ENCODE measurements around the gene C1orf210. TPM values are rescaled to one million over a fixed set of nuclear protein-coding genes. Genes with fewer than 3 reads are reported as not detected.

The C1orf210 gene
- total and polyA plus RNA-seq, 9 of the 15 experiments (the other 6 are each of a cell fraction or from before 2014, with no cell fraction given): 0.21 TPM; not detected in 8

- in situ Hi-C loops (cut with MboI): no loop called here
- intact Hi-C loops (cut with micrococcal nuclease): no loop called here
- no TSS peak for BruUV-seq (replicated peaks)
- Histone ChIP-seq H3K4me1 (replicated peaks in 1 of 2; ENCODE audit: control insufficient read depth in 2 of 2, insufficient read depth in 2 of 2, low read length in 2 of 2) (peaks cover 0 to 16% of the 10 kb centered on the region in 2 experiments; a peak in 3 of 5 replicates), H3K36me3 (ENCODE audit: control insufficient read depth, insufficient read depth, low read length) (no peaks in the 10 kb centered on the region), H3K4me2 (ENCODE audit: insufficient read depth, low read length) (no peak overlapping the region), H3K4me3 (no peak overlapping the region), H3K9me3 (replicated peaks; ENCODE audit: control insufficient read depth, insufficient read depth, low read depth, low read length) (no peaks in the 10 kb centered on the region), H4K20me1 (replicated peaks; ENCODE audit: control insufficient read depth, insufficient read depth, low read length) (peaks cover 8% of the 10 kb centered on the region), H3K27me3 (ENCODE audit: control insufficient read depth in 2 of 2, insufficient read depth in 2 of 2, low read length in 2 of 2) (peaks cover 39 to 83% of the 10 kb centered on the region in 2 experiments), H3K79me2 (ENCODE audit: control insufficient read depth, insufficient read depth, low read length) (no peaks in the 10 kb centered on the region), H3K9me1 (ENCODE audit: control insufficient read depth, insufficient read depth, low read length) (peaks cover 3% of the 10 kb centered on the region), H3K9ac (ENCODE audit: insufficient read depth in 1 of 2, low read depth in 2 of 2, low read length in 2 of 2) (no peak overlapping the region; a peak in 1 of 4 replicates), H2AFZ (ENCODE audit: low read depth, low read length) (no peak overlapping the region), H3K27ac (ENCODE audit: extremely low read depth, low read depth, low read length) (no peak overlapping the region)
- ATAC-seq (no peak), FAIRE-seq (no peak), DNase-seq (ENCODE audit: extremely low read depth in 1 of 4, low spot score in 3 of 4) (no peak)
- TF ChIP-seq CHCHD3 (CRISPR knock-in tag; IDR thresholded peaks at IDR 0.05): no peak
- no peak for TF ChIP-seq COPS2 (conservative IDR thresholded peaks at IDR 0.05)
- WGBS (ENCODE audit: insufficient coverage, low coverage, missing lambda C conversion rate): 3% methylated on average over 15 of the region's 15 CpGs
- ChIA-PET POLR2A (interaction anchor here (0.6 to 1.6 kb wide), 6 partner anchors 10 to 109 kb away, joined by 3 to 5 read pairs (median 4); no protein-coding TSS in a partner anchor), CTCF (ENCODE audit: low intra/inter-chr PET ratio) (interaction anchor here (0.7 kb wide), 1 partner anchor 100 kb away, joined by 3 read pairs; no protein-coding TSS in a partner anchor)
Observed at GRCh38 chr1:43282220-43283195, 2.9 kb downstream of the C1orf210 start.

DNA sequence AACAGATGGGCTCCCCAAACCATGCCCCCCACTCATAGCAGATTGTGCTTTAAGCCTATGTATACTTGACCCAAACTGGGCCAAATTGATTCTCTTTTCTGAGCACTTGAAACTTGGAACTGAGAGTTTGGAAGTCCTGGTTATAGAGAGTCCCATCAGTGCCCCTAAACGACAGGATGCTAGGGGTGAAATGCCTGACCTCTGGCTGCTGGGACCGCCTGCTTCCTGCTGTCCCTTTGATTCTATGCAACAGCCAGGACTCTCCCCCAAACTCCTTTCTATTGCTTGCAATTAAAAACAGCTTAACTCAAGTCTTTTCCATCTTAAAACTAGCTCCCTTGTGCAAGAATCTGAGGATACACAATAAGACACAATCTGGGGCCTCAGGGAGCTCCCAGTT, 4.7 kb downstream of the C1orf210 start:
- Histone ChIP-seq H3K9me1 (ENCODE audit: control insufficient read depth, insufficient read depth, low read length) (peaks cover 3% of the 10 kb centered on the region), H3K36me3 (ENCODE audit: control insufficient read depth, insufficient read depth, low read length) (no peaks in the 10 kb centered on the region), H3K27ac (ENCODE audit: extremely low read depth, low read depth, low read length) (no peak overlapping the region), H3K27me3 (ENCODE audit: control insufficient read depth in 2 of 2, insufficient read depth in 2 of 2, low read length in 2 of 2) (peaks cover 39 to 82% of the 10 kb centered on the region in 2 experiments), H2AFZ (ENCODE audit: low read depth, low read length) (no peak overlapping the region), H3K9me3 (replicated peaks; ENCODE audit: control insufficient read depth, insufficient read depth, low read depth, low read length) (no peaks in the 10 kb centered on the region), H3K4me3 (no peak overlapping the region), H3K79me2 (ENCODE audit: control insufficient read depth, insufficient read depth, low read length) (no peaks in the 10 kb centered on the region), H3K4me2 (ENCODE audit: insufficient read depth, low read length) (no peak overlapping the region), H4K20me1 (replicated peaks; ENCODE audit: control insufficient read depth, insufficient read depth, low read length) (peaks cover 8% of the 10 kb centered on the region), H3K9ac (ENCODE audit: insufficient read depth in 1 of 2, low read depth in 2 of 2, low read length in 2 of 2) (no peak overlapping the region), H3K4me1 (replicated peaks in 1 of 2; ENCODE audit: control insufficient read depth in 2 of 2, insufficient read depth in 2 of 2, low read length in 2 of 2) (peaks cover 0 to 11% of the 10 kb centered on the region in 2 experiments; a peak in 3 of 5 replicates)
- in situ Hi-C loops (cut with MboI): no loop called here
- CTCF ChIA-PET (ENCODE audit: low intra/inter-chr PET ratio): no interaction called here
- BruUV-seq (replicated peaks): no TSS peak
- intact Hi-C loops (cut with micrococcal nuclease): no loop called here
- POLR2A ChIA-PET: interaction anchor here (1.4 kb wide), 1 partner anchor 14 kb away, joined by 5 read pairs; no protein-coding TSS in a partner anchor
- DNase-seq (ENCODE audit: extremely low read depth in 1 of 4, low spot score in 3 of 4) (no peak), FAIRE-seq (no peak), ATAC-seq (no peak)
- TF ChIP-seq SRSF3 (IDR thresholded peaks at IDR 0.05; ENCODE audit: insufficient read depth, low read length) (no peak), ZNF764 (CRISPR knock-in tag; IDR thresholded peaks at IDR 0.05; ENCODE audit: low read depth) (no peak), BDP1 (IDR thresholded peaks at IDR 0.05; ENCODE audit: insufficient read depth, insufficient read length) (no peak), ZNF212 (CRISPR knock-in tag; IDR thresholded peaks at IDR 0.05) (no peak), PCBP2 (IDR thresholded peaks at IDR 0.05; ENCODE audit: low read depth, low read length, poor library complexity, severe bottlenecking) (no peak), POLR2B (IDR thresholded peaks at IDR 0.05; ENCODE audit: low read depth, partially characterized antibody) (no peak), FOXJ2 (tag; IDR thresholded peaks at IDR 0.05) (no peak), SIX5 (IDR thresholded peaks at IDR 0.05; ENCODE audit: borderline replicate concordance in 1 of 2, insufficient read depth in 1 of 2, low read depth in 1 of 2, low read length in 2 of 2) (no peak), KDM4B (IDR thresholded peaks at IDR 0.05; ENCODE audit: borderline replicate concordance in 2 of 2, low read depth in 1 of 2) (no peak)
- TF ChIP-seq, protein P1, sequence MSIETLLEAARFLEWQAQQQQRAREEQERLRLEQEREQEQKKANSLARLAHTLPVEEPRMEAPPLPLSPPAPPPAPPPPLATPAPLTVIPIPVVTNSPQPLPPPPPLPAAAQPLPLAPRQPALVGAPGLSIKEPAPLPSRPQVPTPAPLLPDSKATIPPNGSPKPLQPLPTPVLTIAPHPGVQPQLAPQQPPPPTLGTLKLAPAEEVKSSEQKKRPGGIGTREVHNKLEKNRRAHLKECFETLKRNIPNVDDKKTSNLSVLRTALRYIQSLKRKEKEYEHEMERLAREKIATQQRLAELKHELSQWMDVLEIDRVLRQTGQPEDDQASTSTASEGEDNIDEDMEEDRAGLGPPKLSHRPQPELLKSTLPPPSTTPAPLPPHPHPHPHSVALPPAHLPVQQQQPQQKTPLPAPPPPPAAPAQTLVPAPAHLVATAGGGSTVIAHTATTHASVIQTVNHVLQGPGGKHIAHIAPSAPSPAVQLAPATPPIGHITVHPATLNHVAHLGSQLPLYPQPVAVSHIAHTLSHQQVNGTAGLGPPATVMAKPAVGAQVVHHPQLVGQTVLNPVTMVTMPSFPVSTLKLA (conservative IDR thresholded peaks at IDR 0.05): no peak
- 0% methylated on average over 2 of the region's 2 CpGs for WGBS (ENCODE audit: insufficient coverage, low coverage, missing lambda C conversion rate)
